T47D (cell line): ENCODE measurements around the gene GNG13.

Source experiments
- DNase-seq, 2 experiments: peaks; one replicate each; pipeline versions ENCODE4 v3.0.0 to v3.0.0-alpha.2; 2011 to 2012; ENCODE audit warnings: low read depth in 1 of 2, low spot score in 1 of 2
- JUND ChIP-seq: IDR thresholded peaks from 2 replicates; pipeline ENCODE4 v1.6.1; 2012; ENCODE audit warnings: low read depth
- in situ Hi-C: cut with HindIII; loops from 2 replicates; pipeline ENCODE4 v1.10.0; 2016; ENCODE audit warnings: low sequenced_read_pairs, low pct_unique_long_range_greater_than_20kb

GNG13 gene

GRCh38 chr16:749010-749409 is 51.5 kb downstream of the GNG13 start:
- DNase-seq = no peak
- TF ChIP-seq JUND = no peak
- in situ Hi-C loops = no loop called here
